Stimulated activated CD4-positive, alpha-beta T cell treated with anti-CD3 and anti-CD28 coated beads, Interleukin-15, amount 100 ng/mL, for 1 hour (primary cell): ENCODE measurements around the gene CHAF1A.

Source experiments
- DNase-seq, 2 donors: peaks; one replicate each; pipeline ENCODE4 v3.0.0-alpha.2; 2020; ENCODE audit warnings: low read depth in 1 of 2, low spot score in 1 of 2

The CHAF1A gene

GRCh38 chr19:4402171-4403004, at the start of gene CHAF1A:
Gene CHAF1A (plus strand): TSS chr19:4402640. CDS start chr19:4402763, 123 bp downstream.
- peak; percentile 97 to 98 for DNase-seq

GRCh38 chr19:4352701-4353121, 49.7 kb upstream of the CHAF1A start:
- DNase-seq: peak; percentile 30 to 31

- DNase-seq: no peak
These were observed 48.2 kb upstream of the CHAF1A start for GRCh38 chr19:4354282-4354681.

- no peak for DNase-seq
These were observed 47.5 kb upstream of the CHAF1A start for GRCh38 chr19:4354897-4355296.

GRCh38 chr19:4357095-4357797, 45.2 kb upstream of the CHAF1A start:
- DNase-seq: no peak

GRCh38 chr19:4357921-4358326, 44.5 kb upstream of the CHAF1A start:
- no peak for DNase-seq

- no peak for DNase-seq
These were observed 43.5 kb upstream of the CHAF1A start for GRCh38 chr19:4358709-4359626.

GRCh38 chr19:4359627-4360000, 42.8 kb upstream of the CHAF1A start:
- DNase-seq: no peak

GRCh38 chr19:4360081-4360569, 42.3 kb upstream of the CHAF1A start:
- no peak for DNase-seq

- DNase-seq: no peak
These were observed 41.7 kb upstream of the CHAF1A start for GRCh38 chr19:4360641-4361151.

GRCh38 chr19:4361152-4362046, 41.0 kb upstream of the CHAF1A start:
- DNase-seq: no peak

- DNase-seq: no peak
These were observed 40.2 kb upstream of the CHAF1A start for GRCh38 chr19:4362101-4362828.

- DNase-seq: no peak
These were observed 39.5 kb upstream of the CHAF1A start for GRCh38 chr19:4362831-4363545.

GRCh38 chr19:4363571-4364304, 38.7 kb upstream of the CHAF1A start:
- no peak for DNase-seq

- no peak for DNase-seq
These were observed 37.1 kb upstream of the CHAF1A start for GRCh38 chr19:4365341-4365740.

GRCh38 chr19:4365791-4366665, 36.4 kb upstream of the CHAF1A start:
- DNase-seq: no peak
